GM19328 (cell line): Measurements from ENCODE around the gene PIGR.
"Not testable (repeated sequence)": the region's sequence is repeated elsewhere in the genome, so short reads cannot be mapped to it uniquely, and the experiment has no call there.

Experiments
- ATAC-seq: cut with Tn5 transposase; IDR thresholded peaks from one replicate; pipeline ENCODE4 v1.9.1; 2021; ENCODE audit warnings: mild to moderate bottlenecking, moderate library complexity; ENCODE audit not compliant: unreplicated experiment

Gene PIGR

GRCh38 chr1:206935491-206936067, 10.7 kb downstream of the PIGR start:
- no peak for ATAC-seq

GRCh38 chr1:206933333-206933945, 12.8 kb downstream of the PIGR start:
- ATAC-seq, result no peak

GRCh38 chr1:206932177-206932576, 14.1 kb downstream of the PIGR start:
- no peak for ATAC-seq

GRCh38 chr1:206931709-206932108, 14.6 kb downstream of the PIGR start:
- no peak for ATAC-seq

- ATAC-seq, result peak; percentile 75
These were observed 16.0 kb downstream of the PIGR start for GRCh38 chr1:206930210-206930798.

GRCh38 chr1:206929524-206929923, 16.7 kb downstream of the PIGR start:
- ATAC-seq, result no peak

GRCh38 chr1:206926286-206926685, 20.0 kb downstream of the PIGR start:
- ATAC-seq, result no peak

GRCh38 chr1:206925106-206925736, 21.0 kb downstream of the PIGR start:
- peak; percentile 43 for ATAC-seq

- ATAC-seq, result peak; percentile 23
These were observed 21.6 kb downstream of the PIGR start for GRCh38 chr1:206924592-206925105.

GRCh38 chr1:206923961-206924557, 22.2 kb downstream of the PIGR start:
- ATAC-seq, result not testable (repeated sequence)

GRCh38 chr1:206923009-206923960, 23.0 kb downstream of the PIGR start:
- peak; percentile 50 for ATAC-seq

GRCh38 chr1:206922524-206922923, 23.7 kb downstream of the PIGR start:
- no peak for ATAC-seq

- ATAC-seq, result no peak
These were observed 24.4 kb downstream of the PIGR start, which contains the start of gene FCMR for GRCh38 chr1:206921772-206922265. TSS of gene FCMR (minus strand) at chr1:206921941. CDS start at chr1:206921854, 87 bp downstream.

- ATAC-seq, result no peak
These were observed 28.2 kb downstream of the PIGR start for GRCh38 chr1:206918076-206918475.

- no peak for ATAC-seq
These were observed 30.1 kb downstream of the PIGR start for GRCh38 chr1:206916000-206916709.

- ATAC-seq, result no peak
These were observed 31.1 kb downstream of the PIGR start for GRCh38 chr1:206915030-206915735.

GRCh38 chr1:206913766-206914537, 32.3 kb downstream of the PIGR start:
- ATAC-seq, result no peak
